Thyroid gland (tissue), 4 donors: ENCODE measurements around the gene NAALADL2. TPM values are rescaled to one million over a fixed set of nuclear protein-coding genes. Genes with fewer than 3 reads are reported as not detected.

Source experiments
- DNase-seq, 2 donors: peaks; one replicate each; pipeline ENCODE4 v3.0.0-alpha.2; 2019
- H3K27ac ChIP-seq, 3 donors: fragments of 200-600 bp; sonication (generic); 1 replicate in 2 of 3; 2 replicates in 1 of 3; pipeline ENCODE4 v1.5.1; 2016 to 2019; ENCODE audit warnings: mild to moderate bottlenecking in 1 of 3, moderate library complexity in 1 of 3
- H3K27me3 ChIP-seq: fragments of 200-600 bp; sonication (generic); one replicate; pipeline ENCODE4 v1.5.1; 2019
- H3K36me3 ChIP-seq, 2 donors: fragments of 200-600 bp; sonication (generic); one replicate each; pipeline ENCODE4 v1.5.1; 2016 to 2019
- H3K4me1 ChIP-seq, 2 donors: fragments of 200-600 bp; sonication (generic); one replicate each; pipeline ENCODE4 v1.5.1; 2017 to 2019
- H3K4me3 ChIP-seq, 3 donors: fragments of 200-600 bp; sonication (generic); replicated peaks in 1 of 3; 1 replicate in 2 of 3; 2 replicates in 1 of 3; pipeline ENCODE4 v1.5.1; 2016; ENCODE audit warnings: mild to moderate bottlenecking in 1 of 3
- H3K9me3 ChIP-seq: fragments of 200-600 bp; sonication (generic); one replicate; pipeline ENCODE4 v1.5.1; 2017
- CTCF ChIP-seq, 6 experiments: fragments of 200-600 bp in 3 of 6; fragments of 450-650 bp in 3 of 6; sonication (generic) in 3 of 6; IDR thresholded peaks; one replicate each; pipeline ENCODE4 v1.5.1; 2016 to 2019; ENCODE audit warnings: antibody characterized with exemption in 6 of 6, mild to moderate bottlenecking in 2 of 6, inconsistent platforms in 1 of 6, moderate library complexity in 1 of 6
- POLR2A ChIP-seq, 2 donors: fragments of 450-650 bp; IDR thresholded peaks; one replicate each; pipeline ENCODE4 v1.6.1; 2017; ENCODE audit warnings: antibody characterized with exemption in 2 of 2, mild to moderate bottlenecking in 2 of 2, moderate library complexity in 1 of 2
- WGBS, 2 donors: methylation state at CpG; one replicate each; pipeline ENCODE4 v1.1.5; 2017; 5-methylcytosine and 5-hydroxymethylcytosine counted together
- intact Hi-C: fragments of 100-400 bp; cut with DNase I; formaldehyde crosslinking; loops from one replicate; pipeline ENCODE4 v1.15.1; 2023
- total RNA-seq, 4 donors: library from RNA; depleted of rRNA; stranded (reverse); fragments of >200 nt; gene quantifications; one replicate each; pipeline ENCODE4 v1.2.3, GENCODE V29; 2016

The NAALADL2 gene
- total RNA-seq, 4 donors from 2014 or later, result 7.6 to 14.7 (median 9.0) TPM

GRCh38 chr3:174854987-174855386 is 4.1 kb upstream of the NAALADL2 start:
- no peak for DNase-seq
- intact Hi-C loops, result no loop called here
- TF ChIP-seq POLR2A (IDR thresholded peaks at IDR 0.05) (no peak), CTCF (IDR thresholded peaks at IDR 0.05) (no peak)
- peaks cover 0 to 4% of the 10 kb centered on the region in 2 donors for H3K4me1 ChIP-seq
- no peaks in the 10 kb centered on the region for H3K27me3 ChIP-seq
- H3K36me3 ChIP-seq, result no peaks in the 10 kb centered on the region
- no peaks in the 10 kb centered on the region for H3K9me3 ChIP-seq
- 90 to 96% methylated on average over 7 of the region's 7 CpGs for WGBS, 2 donors
- no peak overlapping the region for H3K4me3 ChIP-seq
- H3K27ac ChIP-seq, result no peak overlapping the region

GRCh38 chr3:174857301-174857700 is 1.8 kb upstream of the NAALADL2 start:
- TF ChIP-seq POLR2A (IDR thresholded peaks at IDR 0.05) (no peak), CTCF (IDR thresholded peaks at IDR 0.05) (no peak)
- no peak for DNase-seq
- H3K4me3 ChIP-seq, result no peak overlapping the region
- H3K4me1 ChIP-seq, result peaks cover 0 to 4% of the 10 kb centered on the region in 2 donors
- intact Hi-C loops, result no loop called here
- no peak overlapping the region for H3K27ac ChIP-seq
- H3K9me3 ChIP-seq, result no peaks in the 10 kb centered on the region
- H3K36me3 ChIP-seq, result no peaks in the 10 kb centered on the region
- 32 to 93% methylated on average over 3 of the region's 3 CpGs for whole genome bisulfite sequencing, 2 donors
- no peaks in the 10 kb centered on the region for H3K27me3 ChIP-seq

GRCh38 chr3:174858353-174858752 is 781 bp upstream of the NAALADL2 start:
- no peak overlapping the region for H3K4me3 ChIP-seq
- H3K9me3 ChIP-seq, result no peaks in the 10 kb centered on the region
- H3K4me1 ChIP-seq, result peaks cover 0 to 7% of the 10 kb centered on the region in 2 donors
- no peak overlapping the region for H3K27ac ChIP-seq
- H3K27me3 ChIP-seq, result no peaks in the 10 kb centered on the region
- no peak for DNase-seq
- H3K36me3 ChIP-seq, result no peaks in the 10 kb centered on the region
- TF ChIP-seq CTCF (IDR thresholded peaks at IDR 0.05) (no peak), POLR2A (IDR thresholded peaks at IDR 0.05) (no peak)
- WGBS, 2 donors, result 92 to 97% methylated on average over 1 of the region's 1 CpG
- intact Hi-C loops, result no loop called here

GRCh38 chr3:174859756-174860155 is 622 bp downstream of the NAALADL2 start:
- Histone ChIP-seq H3K4me1 (peaks cover 0 to 7% of the 10 kb centered on the region in 2 donors), H3K4me3 (no peak overlapping the region), H3K27ac (no peak overlapping the region), H3K9me3 (no peaks in the 10 kb centered on the region), H3K27me3 (no peaks in the 10 kb centered on the region), H3K36me3 (no peaks in the 10 kb centered on the region)
- intact Hi-C loops, result no loop called here
- TF ChIP-seq POLR2A (IDR thresholded peaks at IDR 0.05), result no peak
- no peak for TF ChIP-seq CTCF (IDR thresholded peaks at IDR 0.05)
- 40 to 48% methylated on average over 3 of the region's 3 CpGs for WGBS, 2 donors
- no peak for DNase-seq

- 41 to 42% methylated on average over 3 of the region's 3 CpGs for WGBS, 2 donors
- TF ChIP-seq POLR2A (IDR thresholded peaks at IDR 0.05) (no peak), CTCF (IDR thresholded peaks at IDR 0.05) (peak in 4 of 6 experiments; percentile 19 to 68 (median 46))
Measured at GRCh38 chr3:174862101-174862500, 3.0 kb downstream of the NAALADL2 start.

More at GRCh38 chr3:174862101-174862500, 3.0 kb downstream of the NAALADL2 start:
- intact Hi-C loops, result no loop called here
- peaks cover 0 to 7% of the 10 kb centered on the region in 2 donors for H3K4me1 ChIP-seq
- no peaks in the 10 kb centered on the region for H3K36me3 ChIP-seq
- H3K9me3 ChIP-seq, result no peaks in the 10 kb centered on the region
- no peaks in the 10 kb centered on the region for H3K27me3 ChIP-seq
- DNase-seq, result peak; percentile 45 to 67
- no peak overlapping the region for H3K4me3 ChIP-seq
- peak overlapping the region in 1 of 3 donors; percentile 5 for H3K27ac ChIP-seq
